ENCODE data around the gene MAP3K19. TPM values are rescaled to one million over a fixed set of nuclear protein-coding genes. Genes with fewer than 3 reads are reported as not detected.

Gene MAP3K19
- polyA plus RNA-seq, 1 experiment, result not detected

- peak overlapping the region; percentile 97 for H3K27ac ChIP-seq (ENCODE audit: low read depth, low read length)
- ChIA-PET POLR2A (no interaction called here), CTCF (interaction anchor here (0.8 to 1.3 kb wide), 3 partner anchors 32 to 468 kb away, joined by 3 to 6 read pairs (median 3); no protein-coding TSS in a partner anchor)
- H3K27me3 ChIP-seq (ENCODE audit: control insufficient read depth, insufficient read depth, low read length), result no peaks in the 10 kb centered on the region
- TF ChIP-seq CTCF (IDR thresholded peaks at IDR 0.05; ENCODE audit: low read depth, low read length), result no peak
- no peaks in the 10 kb centered on the region; the same call in 1 of the 2 replicates for H3K9me3 ChIP-seq (ENCODE audit: control insufficient read depth, insufficient read depth, low read length)
- no peak for DNase-seq (ENCODE audit: low read depth, low spot score)
- H3K4me3 ChIP-seq (ENCODE audit: low read depth, low read length), result peak overlapping the region; percentile 91
Observed at GRCh38 chr2:134919341-134920210, 127.7 kb downstream of the MAP3K19 start.

- H3K27ac ChIP-seq (ENCODE audit: low read depth, low read length), result peak within 1 kb of the TSS; percentile 97
- H3K4me3 ChIP-seq (ENCODE audit: low read depth, low read length), result peak within 1 kb of the TSS; percentile 91
- peak; percentile 98 for DNase-seq (ENCODE audit: low read depth, low spot score)
- CTCF ChIA-PET, result interaction anchor here (1.3 kb wide), 1 partner anchor 468 kb away, joined by 3 read pairs; no protein-coding TSS in a partner anchor
- no peak for TF ChIP-seq CTCF (IDR thresholded peaks at IDR 0.05; ENCODE audit: low read depth, low read length)
- no peaks in the 10 kb centered on the region for H3K27me3 ChIP-seq (ENCODE audit: control insufficient read depth, insufficient read depth, low read length)
- POLR2A ChIA-PET, result no interaction called here
- H3K9me3 ChIP-seq (ENCODE audit: control insufficient read depth, insufficient read depth, low read length), result no peaks in the 10 kb centered on the region; the same call in 1 of the 2 replicates
Observed at GRCh38 chr2:134918526-134919340, 128.5 kb downstream of the MAP3K19 start, which contains the start of gene CCNT2. Gene CCNT2 (plus strand): TSS chr2:134918822. CDS start chr2:134918855, 33 bp downstream.

GRCh38 chr2:134917888-134918525, 129.2 kb downstream of the MAP3K19 start:
- ChIA-PET CTCF (interaction anchor here (0.5 to 1.5 kb wide), 4 partner anchors 20 to 467 kb away, joined by 3 to 5 read pairs (median 4); no protein-coding TSS in a partner anchor), POLR2A (interaction anchor here (0.5 kb wide), 1 partner anchor 1197 kb away, joined by 3 read pairs; no protein-coding TSS in a partner anchor)
- peak; percentile 48 for TF ChIP-seq CTCF (IDR thresholded peaks at IDR 0.05; ENCODE audit: low read depth, low read length)
- no peaks in the 10 kb centered on the region; the same call in 1 of the 2 replicates for H3K9me3 ChIP-seq (ENCODE audit: control insufficient read depth, insufficient read depth, low read length)
- peak overlapping the region; percentile 97 for H3K27ac ChIP-seq (ENCODE audit: low read depth, low read length)
- no peak for DNase-seq (ENCODE audit: low read depth, low spot score)
- H3K4me3 ChIP-seq (ENCODE audit: low read depth, low read length), result peak overlapping the region; percentile 91
- no peaks in the 10 kb centered on the region for H3K27me3 ChIP-seq (ENCODE audit: control insufficient read depth, insufficient read depth, low read length)

- Histone ChIP-seq H3K9me3 (ENCODE audit: control insufficient read depth, insufficient read depth, low read length) (no peaks in the 10 kb centered on the region; the same call in 1 of the 2 replicates), H3K27me3 (ENCODE audit: control insufficient read depth, insufficient read depth, low read length) (no peaks in the 10 kb centered on the region), H3K4me3 (ENCODE audit: low read depth, low read length) (peak overlapping the region; percentile 91), H3K27ac (ENCODE audit: low read depth, low read length) (peak overlapping the region; percentile 97)
- DNase-seq (ENCODE audit: low read depth, low spot score), result no peak
- POLR2A ChIA-PET, result interaction anchor here (0.5 kb wide), 1 partner anchor 1197 kb away, joined by 3 read pairs; no protein-coding TSS in a partner anchor
- no peak for TF ChIP-seq CTCF (IDR thresholded peaks at IDR 0.05; ENCODE audit: low read depth, low read length)
- CTCF ChIA-PET, result interaction anchor here (0.5 to 1.5 kb wide), 5 partner anchors 19 to 977 kb away, joined by 3 to 5 read pairs (median 4); no protein-coding TSS in a partner anchor
Observed at GRCh38 chr2:134917360-134917865, 129.8 kb downstream of the MAP3K19 start.

Other genes with a start within 250 kb of the MAP3K19 start
- gene ACMSD, start 208.8 kb downstream of the MAP3K19 start, polyA plus RNA-seq (2011; rRNA removed), result not detected in 2 replicates
- 13.7 and 14.9 TPM in 2 replicates for gene CCNT2, start 128.6 kb downstream of the MAP3K19 start, polyA plus RNA-seq (2011; rRNA removed)
- 42.6 and 47.5 TPM in 2 replicates for gene RAB3GAP1, start 4.8 kb upstream of the MAP3K19 start, polyA plus RNA-seq (2011; rRNA removed)